NCI-H2227 (cell line): Measurements from ENCODE around the gene FMO1.
"Not testable (repeated sequence)": the region's sequence is repeated elsewhere in the genome, so short reads cannot be mapped to it uniquely, and the experiment has no call there.

Experiments used
- DNase-seq: peaks from one replicate; lab custom pipeline; 2025; ENCODE audit not compliant: unreplicated experiment; lab: John Stamatoyannopoulos, UW

The FMO1 gene

DNA sequence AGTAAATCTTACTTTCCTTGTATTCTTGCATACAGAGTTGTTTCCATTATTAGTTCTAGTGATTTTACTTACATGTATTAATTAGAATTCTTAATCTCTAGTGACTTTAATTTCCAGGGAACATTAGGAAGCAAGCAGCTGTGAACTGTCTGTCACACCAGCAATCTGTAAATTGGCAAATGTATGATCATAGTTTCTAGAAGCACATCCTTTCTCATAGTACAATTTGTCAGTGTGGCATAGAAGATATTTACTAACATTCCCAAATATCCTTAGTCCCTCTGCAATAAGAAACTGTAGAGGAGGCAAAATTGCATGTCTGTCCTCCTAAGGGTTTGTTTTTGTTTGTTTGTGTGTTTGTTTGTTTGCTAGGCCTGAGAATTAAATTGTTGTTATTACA lies 17.0 kb upstream of the FMO1 start:
- DNase-seq = no peak

GRCh38 chr1:171233183-171233582 lies 15.1 kb upstream of the FMO1 start:
- no peak for DNase-seq

GRCh38 chr1:171236231-171236630 lies 12.1 kb upstream of the FMO1 start:
- not testable (repeated sequence) for DNase-seq

- DNase-seq = no peak
These were observed 4.4 kb upstream of the FMO1 start for GRCh38 chr1:171243878-171244277.

DNA sequence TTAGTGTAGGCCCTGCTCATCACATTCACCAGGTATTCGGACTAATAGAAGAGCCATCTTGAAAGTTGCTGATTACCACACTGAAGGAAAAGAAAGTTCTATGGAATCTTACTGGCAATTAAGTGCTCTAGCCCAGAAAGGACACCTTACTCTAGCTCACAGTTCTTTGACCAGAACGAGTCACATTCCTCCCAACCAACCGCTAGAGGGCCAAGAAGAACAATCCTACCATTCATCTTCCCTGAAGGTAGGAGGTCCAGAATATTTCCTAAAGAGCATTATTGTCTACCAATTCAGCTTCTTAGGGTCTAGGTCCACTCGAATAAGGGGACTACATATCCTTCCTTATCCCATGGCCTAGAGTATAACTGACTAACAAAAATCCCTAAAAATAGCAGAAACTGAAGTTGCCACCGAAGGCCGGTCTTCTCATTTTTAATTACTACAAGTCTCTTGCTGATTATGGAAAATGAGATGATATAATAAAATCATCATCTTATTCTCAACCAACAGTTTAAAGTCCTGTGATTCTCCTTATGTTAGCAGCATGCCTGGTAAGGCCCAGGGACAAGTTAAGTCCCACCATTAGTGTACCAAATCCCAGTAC lies 2.7 kb upstream of the FMO1 start:
- DNase-seq = peak; percentile 41

DNA sequence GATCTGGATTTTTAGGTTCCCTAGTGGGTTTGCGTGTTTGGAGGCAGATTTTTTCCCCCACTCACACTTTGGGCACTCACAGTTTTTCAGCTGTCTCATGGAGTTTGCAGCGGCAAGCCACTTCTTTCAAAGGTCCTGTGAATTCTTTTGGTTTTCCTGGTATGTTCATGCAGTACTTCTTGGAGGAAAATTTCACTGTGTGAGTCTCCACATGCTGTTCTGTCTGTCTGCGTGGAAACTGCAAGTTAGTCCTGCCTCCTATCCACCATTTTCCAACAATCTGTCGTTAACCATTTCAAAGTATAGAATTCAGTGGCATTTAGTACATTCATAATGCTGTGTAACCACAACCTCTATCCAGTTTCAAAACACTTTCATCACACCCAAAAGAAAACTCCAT lies 793 bp upstream of the FMO1 start:
- no peak for DNase-seq

- DNase-seq = no peak
These were observed 547 bp downstream of the FMO1 start for GRCh38 chr1:171248841-171249240.

DNA sequence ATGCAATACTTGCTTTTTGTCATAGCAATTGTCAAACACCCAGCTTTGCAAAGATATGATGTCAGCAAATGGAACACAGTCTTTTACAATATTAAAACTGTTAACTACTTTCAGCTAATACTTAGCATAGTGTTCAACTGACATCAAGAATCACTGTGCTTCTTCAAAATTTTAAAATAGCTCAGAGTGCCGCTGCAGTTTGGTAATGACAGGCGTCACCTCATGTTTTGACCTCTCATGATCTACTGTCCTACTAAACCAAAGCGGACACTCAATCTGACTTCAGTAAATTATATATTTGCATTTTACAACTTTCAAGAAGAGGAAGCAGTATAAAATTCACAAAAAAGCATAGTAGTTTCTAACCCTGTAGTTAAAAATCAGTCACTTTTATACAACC lies 2.0 kb downstream of the FMO1 start:
- no peak for DNase-seq

- DNase-seq = peak; percentile 35
These were observed 3.0 kb downstream of the FMO1 start for GRCh38 chr1:171251042-171251951.

DNA sequence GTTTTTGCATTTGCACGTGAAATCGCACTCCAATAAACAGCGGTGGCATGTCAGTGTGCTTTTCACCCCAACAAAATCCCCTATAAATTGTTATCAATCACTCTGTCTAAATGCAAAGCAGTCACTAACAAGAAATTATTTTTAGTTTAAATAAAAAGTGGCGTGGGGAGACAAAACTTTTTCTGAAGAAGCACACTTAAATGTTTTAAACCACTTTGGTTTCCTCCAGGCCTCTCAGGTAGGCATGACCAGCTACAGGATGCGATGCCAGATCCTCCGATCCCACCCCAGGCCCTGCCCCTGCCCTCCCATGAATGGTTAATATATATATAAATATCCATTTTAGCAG lies 3.6 kb downstream of the FMO1 start:
- no peak for DNase-seq

DNA sequence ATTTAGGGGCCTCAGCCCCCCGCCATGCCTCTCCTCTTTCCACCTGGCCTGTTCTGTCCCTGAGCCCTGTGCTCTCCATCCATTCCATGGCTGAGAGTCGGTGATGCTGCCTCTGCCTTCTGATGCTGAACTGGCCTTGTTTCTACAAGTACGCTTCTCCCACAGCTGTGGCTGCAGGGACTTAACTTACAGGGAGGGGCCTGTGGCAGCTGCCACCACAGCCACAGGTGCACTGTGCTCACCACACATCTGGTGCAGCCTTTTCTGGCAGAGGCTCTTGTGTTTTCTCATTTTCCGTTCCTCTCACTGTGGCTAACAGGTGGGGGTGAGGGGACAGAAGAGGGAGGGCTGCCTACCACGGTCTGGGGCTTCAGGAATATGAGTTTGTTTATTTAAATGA lies 4.2 kb downstream of the FMO1 start:
- DNase-seq = no peak

GRCh38 chr1:171254859-171255258 lies 6.6 kb downstream of the FMO1 start:
- no peak for DNase-seq

DNA sequence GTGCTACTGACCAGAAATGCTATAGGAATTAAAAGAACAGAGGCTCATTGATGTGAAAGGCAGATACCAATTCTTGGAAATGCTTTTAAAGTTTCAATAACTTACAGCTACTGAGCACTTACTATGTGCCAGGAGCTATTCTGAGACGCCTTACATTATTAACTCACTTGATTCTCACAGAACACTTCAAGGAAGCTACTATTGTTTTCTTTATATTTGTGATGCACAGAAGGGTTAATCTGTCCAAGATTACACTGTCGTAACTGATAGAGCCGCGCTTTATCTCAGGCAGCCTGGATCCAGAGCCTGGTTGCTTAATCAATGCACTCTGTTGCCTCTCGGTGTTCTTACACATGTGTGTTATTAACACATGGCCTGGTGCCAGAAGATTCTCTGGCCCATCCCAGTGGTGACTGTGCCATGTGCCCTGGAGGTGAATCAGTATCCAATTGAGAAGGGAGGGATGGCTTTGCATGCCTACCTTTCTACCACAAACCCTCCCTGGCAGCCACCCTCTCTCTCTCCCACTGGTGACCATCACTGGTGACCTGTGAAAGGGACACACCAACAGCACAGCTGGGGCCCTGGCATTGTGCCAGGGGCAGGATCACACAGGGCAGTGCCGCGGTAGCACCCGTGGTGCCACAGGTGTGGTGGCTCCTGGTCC lies 8.8 kb downstream of the FMO1 start:
- DNase-seq = no peak

DNA sequence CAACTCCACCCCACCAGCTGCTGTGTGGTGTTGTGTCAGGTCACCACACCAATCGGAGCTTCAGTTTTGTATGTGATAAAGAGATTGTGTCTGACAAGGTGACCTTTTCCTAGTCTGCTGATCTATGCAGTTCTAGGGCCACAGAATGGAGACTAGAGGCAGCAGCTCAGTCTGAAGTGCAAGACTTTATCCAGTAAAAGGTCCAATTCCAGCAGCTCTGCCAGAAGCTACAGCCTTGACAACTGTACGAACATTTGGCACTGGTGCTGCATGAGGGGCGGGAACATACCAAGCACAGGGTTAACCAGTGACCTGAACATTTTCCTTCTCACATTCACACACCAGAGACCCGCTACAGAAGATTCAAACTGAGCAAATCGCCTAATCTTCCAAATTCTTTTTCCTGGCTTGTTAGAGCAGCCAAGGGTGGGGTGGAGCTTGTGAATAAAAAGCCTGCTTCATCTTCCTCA lies 9.3 kb downstream of the FMO1 start:
- DNase-seq = no peak

DNA sequence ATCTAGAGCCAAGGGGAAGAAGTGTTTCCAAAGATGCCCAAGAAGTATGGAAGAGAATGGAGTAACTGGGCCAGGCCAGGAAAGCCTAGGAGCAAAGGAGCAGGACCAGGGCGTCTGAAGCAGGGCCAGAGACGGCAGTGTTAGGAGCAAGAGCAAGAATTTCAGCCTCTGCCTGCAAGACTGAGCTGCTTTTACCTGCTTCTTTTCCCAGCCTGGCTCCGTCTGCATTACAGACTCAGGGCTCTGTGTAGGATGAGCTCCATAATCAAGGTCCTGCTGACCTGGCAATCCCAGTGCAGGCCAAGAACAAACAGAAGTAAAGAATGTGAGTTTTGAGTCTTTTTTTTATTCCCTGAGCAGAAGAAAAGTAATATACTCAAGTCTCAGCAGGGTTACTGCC lies 10.1 kb downstream of the FMO1 start:
- DNase-seq = no peak

DNA sequence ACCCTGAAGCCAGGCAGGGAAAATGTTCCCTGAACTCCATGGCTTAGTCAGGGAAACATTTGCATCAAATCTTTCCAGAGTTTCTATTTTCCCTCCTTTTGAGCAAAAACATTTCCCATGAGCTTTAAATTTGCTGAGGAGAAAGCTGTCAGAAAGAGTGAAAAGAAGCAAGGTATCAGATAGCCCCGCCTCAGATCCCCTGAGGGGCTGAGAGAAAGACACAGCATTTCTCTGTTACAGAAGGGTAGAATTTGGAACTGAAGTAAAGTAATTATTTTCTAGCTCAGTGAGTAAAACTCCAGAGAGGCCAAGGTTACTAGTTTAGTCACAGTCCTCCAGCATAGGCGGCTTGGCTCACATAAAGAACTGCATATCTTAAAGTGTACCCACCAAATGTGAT lies 10.6 kb downstream of the FMO1 start:
- DNase-seq = no peak

GRCh38 chr1:171261336-171261735 lies 13.0 kb downstream of the FMO1 start:
- DNase-seq = no peak

DNA sequence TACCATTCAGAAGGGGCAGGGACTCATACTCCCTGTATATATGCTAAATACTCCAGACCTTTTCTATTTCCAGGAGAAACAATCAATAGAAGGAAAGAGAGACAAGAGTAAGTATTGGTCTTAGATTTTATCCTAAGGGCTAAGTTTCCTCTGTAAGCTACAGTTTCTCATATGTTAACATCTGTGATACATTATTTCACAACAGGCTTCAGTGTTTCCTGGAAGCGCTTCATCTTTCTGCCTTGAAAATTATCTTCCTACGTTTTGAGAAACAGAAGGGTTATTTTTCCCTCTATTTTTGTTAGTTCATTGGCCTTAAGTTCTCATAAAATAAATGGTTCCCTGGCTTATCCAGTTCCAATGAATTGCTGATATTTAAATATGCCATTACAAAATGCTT lies 15.6 kb downstream of the FMO1 start:
- DNase-seq = no peak

DNA sequence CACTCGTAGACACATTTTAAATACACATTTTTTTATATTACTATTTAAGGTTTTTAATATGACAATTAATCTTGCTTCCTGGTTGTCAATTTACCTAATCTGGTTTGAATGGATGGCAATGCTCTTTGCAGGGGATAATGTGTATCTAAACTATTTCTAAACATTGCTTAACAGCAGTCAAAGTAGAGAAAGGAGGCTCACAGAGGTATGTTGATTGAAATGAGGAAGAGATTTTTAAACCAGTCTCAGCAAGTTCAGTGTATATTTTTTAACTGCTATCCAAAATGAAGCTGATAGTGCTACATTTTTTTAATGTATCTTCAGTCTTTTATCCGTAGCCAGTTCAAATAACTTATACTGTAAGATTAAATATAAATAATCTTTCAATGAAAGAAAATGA lies 17.4 kb downstream of the FMO1 start:
- DNase-seq = no peak

GRCh38 chr1:171266930-171267329 lies 18.6 kb downstream of the FMO1 start:
- DNase-seq = no peak

- no peak for DNase-seq
These were observed 19.1 kb downstream of the FMO1 start for GRCh38 chr1:171267391-171267790.

DNA sequence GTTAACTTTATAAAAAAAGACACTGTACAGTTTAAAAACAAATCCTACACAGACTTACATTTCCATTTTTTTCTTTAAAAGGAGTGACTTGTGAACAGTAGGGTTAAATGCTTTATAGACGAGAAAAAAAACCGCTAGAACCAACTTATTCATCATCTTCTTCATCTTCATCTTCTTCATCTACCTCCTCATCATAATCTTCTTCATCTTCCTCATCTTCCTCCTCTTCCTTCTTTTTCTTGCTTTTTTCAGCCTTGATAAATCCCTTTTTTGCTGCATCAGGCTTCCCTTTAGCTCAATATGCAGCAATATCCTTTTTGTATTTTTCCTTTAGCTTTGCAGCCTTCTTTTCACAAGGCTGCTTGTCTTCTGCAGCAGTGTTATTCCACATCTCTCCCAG lies 22.5 kb downstream of the FMO1 start:
- no peak for DNase-seq
